Measurements from ENCODE around the gene MAST2. TPM values are rescaled to one million over a fixed set of nuclear protein-coding genes. Genes with fewer than 3 reads are reported as not detected.

Gene MAST2
- total and polyA plus RNA-seq, 2 of the 13 experiments (the other 11 are each of a cell fraction or from before 2014, with no cell fraction given), result 15.3 to 23.0 TPM

GRCh38 chr1:46083579-46083978, 280.2 kb downstream of the MAST2 start:
- no peaks in the 10 kb centered on the region for H4K20me1 ChIP-seq (ENCODE audit: insufficient read depth, low read length)
- no peaks in the 10 kb centered on the region for H3K4me1 ChIP-seq (ENCODE audit: insufficient read depth, low read length)
- H3K9ac ChIP-seq (ENCODE audit: insufficient read depth, low read depth, low read length), result no peak overlapping the region
- FAIRE-seq (no peak), ATAC-seq (no peak), DNase-seq (ENCODE audit: low spot score) (no peak)
- no peaks in the 10 kb centered on the region for H3K27me3 ChIP-seq (ENCODE audit: control insufficient read depth in 1 of 2, insufficient read depth in 2 of 2, low read length in 2 of 2)
- POLR2A ChIA-PET, result no interaction called here
- H3K79me2 ChIP-seq (ENCODE audit: insufficient read depth, low read length), result no peaks in the 10 kb centered on the region
- no TSS peak for BruUV-seq (replicated peaks)
- no peaks in the 10 kb centered on the region for H3K36me3 ChIP-seq (replicated peaks in 1 of 2; ENCODE audit: control insufficient read depth in 1 of 2, insufficient read depth in 2 of 2, low read length in 2 of 2)
- no peaks in the 10 kb centered on the region for H3K9me3 ChIP-seq (ENCODE audit: low read length)
- H3K4me2 ChIP-seq (ENCODE audit: low read depth, low read length), result no peak overlapping the region
- CTCF ChIA-PET (ENCODE audit: low intra/inter-chr PET ratio, low total read pairs), result no interaction called here
- H3K4me3 ChIP-seq (replicated peaks in 1 of 3; ENCODE audit: insufficient read depth in 1 of 3, low read depth in 2 of 3, low read length in 3 of 3), result no peak overlapping the region
- intact Hi-C loops (cut with micrococcal nuclease; ENCODE audit: unreplicated experiment), result no loop called here
- no peak overlapping the region for H2AFZ ChIP-seq (ENCODE audit: low read length)
- H3K27ac ChIP-seq (ENCODE audit: extremely low read length, insufficient read depth, low read length), result no peak overlapping the region
- in situ Hi-C loops (cut with HindIII; ENCODE audit: extremely low pct_ligation_motif_present, low pct_unique_long_range_greater_than_20kb), result no loop called here
- TF ChIP-seq ZNF615 (CRISPR knock-in tag; IDR thresholded peaks at IDR 0.05; ENCODE audit: borderline replicate concordance) (no peak), TMF1 (CRISPR knock-in tag; IDR thresholded peaks at IDR 0.05; ENCODE audit: low read depth) (no peak), SKI (IDR thresholded peaks at IDR 0.05; ENCODE audit: partially characterized antibody) (no peak), CREM (IDR thresholded peaks at IDR 0.05) (no peak), CREM (CRISPR knock-in tag; IDR thresholded peaks at IDR 0.05) (no peak), NR2F1 (CRISPR knock-in tag; IDR thresholded peaks at IDR 0.05) (no peak), STAG1 (CRISPR knock-in tag; IDR thresholded peaks at IDR 0.05) (no peak), PAX8 (CRISPR knock-in tag; IDR thresholded peaks at IDR 0.05; ENCODE audit: borderline replicate concordance) (no peak), ZNF549 (CRISPR knock-in tag; IDR thresholded peaks at IDR 0.05) (no peak), ZMYM3 (CRISPR knock-in tag; IDR thresholded peaks at IDR 0.05) (no peak), HOXA7 (CRISPR knock-in tag; IDR thresholded peaks at IDR 0.05) (no peak), ZNF501 (CRISPR knock-in tag; IDR thresholded peaks at IDR 0.05) (no peak), TP53 (CRISPR knock-in tag; conservative IDR thresholded peaks at IDR 0.05) (no peak), ZNF777 (CRISPR knock-in tag; IDR thresholded peaks at IDR 0.05) (no peak), ZBTB21 (CRISPR knock-in tag; IDR thresholded peaks at IDR 0.05) (no peak), JARID2 (CRISPR knock-in tag; IDR thresholded peaks at IDR 0.05; ENCODE audit: insufficient replicate concordance) (no peak), MBNL3 (CRISPR knock-in tag; conservative IDR thresholded peaks at IDR 0.05) (no peak), FOSL2 (CRISPR knock-in tag; IDR thresholded peaks at IDR 0.05) (no peak), ZNF660 (CRISPR knock-in tag; IDR thresholded peaks at IDR 0.05; ENCODE audit: borderline replicate concordance, low read depth) (no peak)
- TF ChIP-seq, protein P1, sequence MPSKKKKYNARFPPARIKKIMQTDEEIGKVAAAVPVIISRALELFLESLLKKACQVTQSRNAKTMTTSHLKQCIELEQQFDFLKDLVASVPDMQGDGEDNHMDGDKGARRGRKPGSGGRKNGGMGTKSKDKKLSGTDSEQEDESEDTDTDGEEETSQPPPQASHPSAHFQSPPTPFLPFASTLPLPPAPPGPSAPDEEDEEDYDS (CRISPR knock-in tag; IDR thresholded peaks at IDR 0.05), result no peak

All from HepG2 (cell line).